Endothelial cell of umbilical vein (primary cell): Measurements from ENCODE around the gene CPNE7.

Experiments
- CTCF ChIP-seq, 2 donors: IDR thresholded peaks; 1 replicate in 1 of 2; 2 replicates in 1 of 2; pipeline ENCODE4 v1.5.1; 2011; ENCODE audit warnings: low read length in 2 of 2, mild to moderate bottlenecking in 2 of 2, moderate library complexity in 2 of 2, control low read depth in 1 of 2, inconsistent platforms in 1 of 2, low read depth in 1 of 2; ENCODE audit not compliant: insufficient read depth in 1 of 2; ENCODE audit errors: extremely low read depth in 1 of 2
- EZH2 ChIP-seq: IDR thresholded peaks from 2 replicates; pipeline ENCODE4 v1.6.1; 2012; ENCODE audit warnings: borderline replicate concordance, low read depth, mild to moderate bottlenecking, moderate library complexity, low read length, inconsistent platforms; ENCODE audit not compliant: severe bottlenecking
- FOS ChIP-seq: IDR thresholded peaks from 2 replicates; pipeline ENCODE4 v1.6.1; 2011; ENCODE audit warnings: mild to moderate bottlenecking, low read length, moderate library complexity, borderline replicate concordance; ENCODE audit not compliant: insufficient read depth
- GATA2 ChIP-seq: IDR thresholded peaks from 2 replicates; pipeline ENCODE4 v1.7.0; 2011; ENCODE audit warnings: low read depth, mild to moderate bottlenecking, moderate library complexity, mixed read lengths, low read length; ENCODE audit not compliant: insufficient read length, insufficient read depth
- JUN ChIP-seq: IDR thresholded peaks from 2 replicates; pipeline ENCODE4 v1.6.1; 2011; ENCODE audit warnings: borderline replicate concordance, low read depth; ENCODE audit not compliant: insufficient read length, insufficient read depth
- MAX ChIP-seq: IDR thresholded peaks from 2 replicates; pipeline ENCODE4 v1.6.1; 2011; ENCODE audit not compliant: insufficient read depth, insufficient read length
- MYC ChIP-seq: IDR thresholded peaks from one replicate; pipeline ENCODE4 v1.6.1; 2011; ENCODE audit warnings: mild to moderate bottlenecking, low read depth, low read length
- POLR2A ChIP-seq: IDR thresholded peaks from 2 replicates; pipeline ENCODE4 v1.6.1; 2012; ENCODE audit warnings: low read depth, mild to moderate bottlenecking, control low read depth, low read length
- POLR2AphosphoS5 ChIP-seq: IDR thresholded peaks from 2 replicates; pipeline ENCODE4 v1.6.1; 2012; ENCODE audit warnings: low read depth, mild to moderate bottlenecking, control low read depth, low read length, moderate library complexity; ENCODE audit not compliant: insufficient read depth

DNA sequence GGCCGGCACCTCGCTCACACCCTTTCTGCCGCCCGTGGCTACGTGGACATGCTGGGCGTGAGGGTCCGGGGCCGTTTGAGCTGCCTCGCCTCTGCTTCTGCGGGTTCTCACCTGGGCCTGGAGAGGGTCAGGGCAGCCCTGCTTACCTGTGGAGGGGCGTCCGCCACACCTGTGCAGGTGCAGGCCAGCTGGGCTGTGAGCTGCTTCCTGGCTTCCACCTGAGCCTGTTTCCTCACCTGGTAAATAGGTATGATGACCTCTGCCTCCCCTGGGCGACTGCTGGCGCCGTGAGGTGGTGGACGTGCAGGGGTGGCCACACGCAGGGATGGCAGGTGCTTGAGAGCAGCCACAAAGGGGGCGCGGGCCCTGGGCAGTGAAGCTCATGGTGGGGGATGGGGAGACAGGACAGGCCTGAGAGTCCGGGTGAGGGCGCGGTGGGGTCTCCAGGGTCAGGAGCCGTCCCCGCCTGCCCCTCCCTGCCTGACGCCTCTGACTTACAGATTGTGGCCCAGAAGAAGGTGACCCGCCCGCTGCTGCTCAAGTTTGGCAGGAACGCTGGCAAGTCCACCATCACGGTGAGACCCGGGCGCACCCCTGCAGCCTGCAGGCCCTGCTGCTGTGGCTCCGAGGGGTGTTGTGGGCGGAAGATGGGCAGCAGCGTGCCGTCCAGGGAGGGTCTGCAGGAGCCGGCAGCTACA is 7.8 kb downstream of the CPNE7 start:
- TF ChIP-seq CTCF (IDR thresholded peaks at IDR 0.05; ENCODE audit: extremely low read depth in 1 of 2, insufficient read depth in 1 of 2, low read depth in 1 of 2, low read length in 2 of 2) (no peak), GATA2 (no peak), MAX (no peak), MYC (no peak), EZH2 (no peak), POLR2A (no peak), POLR2AphosphoS5 (no peak), FOS (no peak), JUN (no peak)
